WTC11 (cell line): ENCODE data around the gene GPC5. TPM values are rescaled to one million over a fixed set of nuclear protein-coding genes. Genes with fewer than 3 reads are reported as not detected.

Experiments
- ATAC-seq: fragments of 200-7000 bp; cut with Tn5 transposase; 2 replicates; pipeline ENCODE4 v1.10.0; 2021; ENCODE audit warnings: mild to moderate bottlenecking, moderate library complexity
- CTCF ChIA-PET: fragments of 300-600 bp; sonication (Branson Sonifier 250); formaldehyde crosslinking; loops from one replicate; lab custom pipeline; 2021; ENCODE audit warnings: antibody characterized with exemption; lab: Charles Lee
- POLR2A ChIA-PET: fragments of 350-600 bp; sonication (Branson Sonifier 250); formaldehyde crosslinking; loops from one replicate; lab custom pipeline; 2021; ENCODE audit warnings: antibody characterized with exemption; lab: Charles Lee
- DNase-seq: peaks from one replicate; pipeline ENCODE4 v3.0.0; 2021; ENCODE audit warnings: low spot score
- H3K27ac Mint-ChIP-seq: 2 replicates; pipeline ENCODE4 v1.8.0; 2021; ENCODE audit warnings: mixed read lengths
- H3K27me3 Mint-ChIP-seq: 2 replicates; pipeline ENCODE4 v1.8.0; 2021; ENCODE audit warnings: low read depth, mild to moderate bottlenecking, moderate library complexity, mixed read lengths
- H3K36me3 Mint-ChIP-seq: 2 replicates; pipeline ENCODE4 v1.8.0; 2021; ENCODE audit warnings: mixed read lengths
- H3K4me1 Mint-ChIP-seq: 2 replicates; pipeline ENCODE4 v1.8.0; 2022; ENCODE audit warnings: mixed read lengths
- H3K4me3 Mint-ChIP-seq: 2 replicates; pipeline ENCODE4 v1.8.0; 2021; ENCODE audit warnings: mild to moderate bottlenecking, moderate library complexity, mixed read lengths
- H3K9me3 Mint-ChIP-seq: 2 replicates; pipeline ENCODE4 v1.8.0; 2021; ENCODE audit warnings: mixed read lengths
- AFF4 ChIP-seq: sonication (generic); formaldehyde crosslinking; IDR thresholded peaks from 2 replicates; pipeline ENCODE4 v1.8.1; 2023; ENCODE audit warnings: mild to moderate bottlenecking, missing genetic modification reagents, borderline replicate concordance
- ATF1 ChIP-seq: sonication (generic); formaldehyde crosslinking; IDR thresholded peaks from 2 replicates; pipeline ENCODE4 v1.8.1; 2023; ENCODE audit warnings: mild to moderate bottlenecking, moderate library complexity, missing genetic modification reagents
- CREM ChIP-seq: sonication (generic); formaldehyde crosslinking; IDR thresholded peaks from 2 replicates; pipeline ENCODE4 v1.8.1; 2022; ENCODE audit warnings: mild to moderate bottlenecking, missing genetic modification reagents, moderate library complexity
- FOXJ3 ChIP-seq: sonication (generic); formaldehyde crosslinking; IDR thresholded peaks from 2 replicates; pipeline ENCODE4 v1.9.0; 2021; ENCODE audit warnings: missing genetic modification reagents, mild to moderate bottlenecking, borderline replicate concordance
- FOXP1 ChIP-seq: sonication (generic); formaldehyde crosslinking; IDR thresholded peaks from 2 replicates; pipeline ENCODE4 v1.8.0; 2022; ENCODE audit warnings: missing genetic modification reagents, mild to moderate bottlenecking, moderate library complexity, borderline replicate concordance
- GRHL2 ChIP-seq: fragments of 250-450 bp; sonication (Bioruptor Pico); IDR thresholded peaks from 2 replicates; pipeline ENCODE4 v1.8.0; 2022; ENCODE audit warnings: mild to moderate bottlenecking, moderate library complexity; ENCODE audit not compliant: insufficient replicate concordance, severe bottlenecking
- GTF2I ChIP-seq: fragments of 250-450 bp; sonication (Bioruptor Pico); conservative IDR thresholded peaks from 2 replicates; pipeline ENCODE4 v1.4.0; 2021; ENCODE audit warnings: mild to moderate bottlenecking
- HMGXB4 ChIP-seq: sonication (generic); formaldehyde crosslinking; IDR thresholded peaks from 2 replicates; pipeline ENCODE4 v1.8.1; 2023; ENCODE audit warnings: mild to moderate bottlenecking, moderate library complexity, missing genetic modification reagents
- IRF1 ChIP-seq: sonication (generic); formaldehyde crosslinking; IDR thresholded peaks from 2 replicates; pipeline ENCODE4 v1.8.0; 2023; ENCODE audit warnings: missing genetic modification reagents
- IRF2 ChIP-seq: sonication (generic); formaldehyde crosslinking; IDR thresholded peaks from 2 replicates; pipeline ENCODE4 v1.8.0; 2022; ENCODE audit warnings: low read depth, missing genetic modification reagents, borderline replicate concordance
- JAZF1 ChIP-seq: fragments of 250-450 bp; sonication (Bioruptor Pico); IDR thresholded peaks from 2 replicates; pipeline ENCODE4 v1.9.0; 2021; ENCODE audit warnings: moderate library complexity, mild to moderate bottlenecking, inconsistent platforms
- NFATC4 ChIP-seq: fragments of 250-450 bp; sonication (Bioruptor Pico); IDR thresholded peaks from 2 replicates; pipeline ENCODE4 v1.9.0; 2021; ENCODE audit warnings: mild to moderate bottlenecking
- RELA ChIP-seq: sonication (generic); formaldehyde crosslinking; IDR thresholded peaks from 2 replicates; pipeline ENCODE4 v1.8.1; 2022; ENCODE audit warnings: missing genetic modification reagents, mild to moderate bottlenecking, borderline replicate concordance
- SMAD3 ChIP-seq: sonication (generic); formaldehyde crosslinking; IDR thresholded peaks from 2 replicates; pipeline ENCODE4 v1.8.0; 2022; ENCODE audit warnings: missing genetic modification reagents, mild to moderate bottlenecking, borderline replicate concordance
- SOX15 ChIP-seq: fragments of 250-450 bp; sonication (Bioruptor Pico); IDR thresholded peaks from 2 replicates; pipeline ENCODE4 v1.9.0; 2021; ENCODE audit warnings: mild to moderate bottlenecking
- USF1 ChIP-seq: sonication (generic); formaldehyde crosslinking; IDR thresholded peaks from 2 replicates; pipeline ENCODE4 v1.8.0; 2022; ENCODE audit warnings: mild to moderate bottlenecking, missing genetic modification reagents
- ZNF281 ChIP-seq: sonication (generic); formaldehyde crosslinking; IDR thresholded peaks from 2 replicates; pipeline ENCODE4 v1.8.0; 2023; ENCODE audit warnings: mild to moderate bottlenecking, missing genetic modification reagents
- total RNA-seq: library from RNA; stranded (reverse); gene quantifications from 3 replicates; pipeline ENCODE4 v1.2.3, GENCODE V29; 2021

GPC5 gene
- total RNA-seq, 1 experiment from 2014 or later = 0.46 TPM

GRCh38 chr13:91773591-91774227 is 375.3 kb downstream of the GPC5 start:
- ChIA-PET POLR2A (no interaction called here), CTCF (interaction anchor here (1.2 to 1.5 kb wide), 2 partner anchors 8 to 173 kb away, joined by 3 to 8 read pairs; no protein-coding TSS in a partner anchor)
- Mint-ChIP-seq H3K36me3 (no peaks in the 10 kb centered on the region), H3K27ac (peak overlapping the region; percentile 74; the same call in 1 of the 2 replicates), H3K4me1 (peaks cover 50% of the 10 kb centered on the region), H3K27me3 (no peaks in the 10 kb centered on the region), H3K9me3 (peaks cover 11% of the 10 kb centered on the region), H3K4me3 (no peak overlapping the region)
- ATAC-seq (no peak), DNase-seq (no peak)
- no peak for TF ChIP-seq SMAD3 (CRISPR knock-in tag)
- no peak for TF ChIP-seq CREM
- TF ChIP-seq IRF2 (CRISPR knock-in tag) = no peak
- no peak for TF ChIP-seq ZNF281 (CRISPR knock-in tag)
- no peak for TF ChIP-seq GRHL2
- no peak for TF ChIP-seq FOXP1 (CRISPR knock-in tag)
- TF ChIP-seq JAZF1 = no peak
- no peak for TF ChIP-seq HMGXB4

GRCh38 chr13:91774397-91774796 is 376.0 kb downstream of the GPC5 start:
- peak; percentile 70 for ATAC-seq
- no peak for TF ChIP-seq IRF1 (CRISPR knock-in tag)
- no peak for TF ChIP-seq GTF2I
- no peak for TF ChIP-seq IRF2 (CRISPR knock-in tag)
- no peak for TF ChIP-seq SOX15 (CRISPR knock-in tag)
- no peak for TF ChIP-seq FOXJ3
- no peak for TF ChIP-seq NFATC4 (CRISPR knock-in tag)
- no peak for TF ChIP-seq RELA
- TF ChIP-seq ATF1 (CRISPR knock-in tag) = no peak
- TF ChIP-seq ZNF281 (CRISPR knock-in tag) = no peak
- no peak for TF ChIP-seq AFF4 (CRISPR knock-in tag)
- TF ChIP-seq USF1 (CRISPR knock-in tag) = no peak
- TF ChIP-seq SMAD3 (CRISPR knock-in tag) = no peak
- ChIA-PET CTCF (no interaction called here), POLR2A (no interaction called here)
- Mint-ChIP-seq H3K4me1 (peaks cover 50% of the 10 kb centered on the region), H3K36me3 (no peaks in the 10 kb centered on the region), H3K27ac (peak overlapping the region; percentile 74), H3K4me3 (no peak overlapping the region), H3K9me3 (peaks cover 5% of the 10 kb centered on the region), H3K27me3 (no peaks in the 10 kb centered on the region)
- no peak for DNase-seq
